Esophagus muscularis mucosa (tissue), 4 donors: Measurements from ENCODE around the gene SIPA1L3. TPM values are rescaled to one million over a fixed set of nuclear protein-coding genes. Genes with fewer than 3 reads are reported as not detected.

ENCODE experiments used
- DNase-seq: peaks from one replicate; pipeline ENCODE4 v3.0.0-alpha.2; 2017; ENCODE audit errors: extremely low spot score
- H3K27ac ChIP-seq, 4 donors: fragments of 200-600 bp; sonication (generic); replicated peaks in 1 of 4; 1 replicate in 3 of 4; 2 replicates in 1 of 4; pipeline ENCODE4 v1.5.1; 2016 to 2019; ENCODE audit warnings: mild to moderate bottlenecking in 1 of 4
- H3K27me3 ChIP-seq, 4 donors: fragments of 200-600 bp; sonication (generic); one replicate each; pipeline versions ENCODE4 v1.5.1 to v1.6.0; 2016 to 2019
- H3K36me3 ChIP-seq, 4 donors: fragments of 200-600 bp; sonication (generic); one replicate each; pipeline ENCODE4 v1.5.1; 2016 to 2019
- H3K4me1 ChIP-seq, 4 donors: fragments of 200-600 bp; sonication (generic); one replicate each; pipeline ENCODE4 v1.5.1; 2016 to 2019
- H3K4me3 ChIP-seq, 4 donors: fragments of 200-600 bp; sonication (generic); 1 replicate in 2 of 4; 2 replicates in 2 of 4; pipeline ENCODE4 v1.5.1; 2016 to 2019; ENCODE audit warnings: mild to moderate bottlenecking in 4 of 4, moderate library complexity in 1 of 4
- H3K9me3 ChIP-seq, 4 donors: fragments of 200-600 bp; sonication (generic); 1 replicate in 3 of 4; 2 replicates in 1 of 4; pipeline ENCODE4 v1.5.1; 2016 to 2019
- EP300 ChIP-seq: sonication (generic); formaldehyde crosslinking; IDR thresholded peaks from one replicate; pipeline ENCODE4 v1.6.1; 2017; ENCODE audit warnings: antibody characterized with exemption
- POLR2A ChIP-seq: fragments of 450-650 bp; IDR thresholded peaks from one replicate; pipeline ENCODE4 v1.6.1; 2017; ENCODE audit warnings: antibody characterized with exemption, moderate library complexity, mild to moderate bottlenecking, low read depth
- POLR2AphosphoS5 ChIP-seq, 2 donors: sonication (generic); formaldehyde crosslinking; IDR thresholded peaks; one replicate each; pipeline ENCODE4 v1.6.1; 2017; ENCODE audit warnings: antibody characterized with exemption in 2 of 2
- WGBS: methylation state at CpG from one replicate; pipeline ENCODE4 v1.1.5; 2018; 5-methylcytosine and 5-hydroxymethylcytosine counted together
- intact Hi-C: fragments of 100-400 bp; cut with DNase I; formaldehyde crosslinking; loops from one replicate; pipeline ENCODE4 v1.15.1; 2023
- total RNA-seq, 4 donors: library from RNA; depleted of rRNA; stranded (reverse); fragments of >200 nt; gene quantifications; one replicate each; pipeline versions ENCODE4 v1.1.0 to v1.2.1, GENCODE V29; 2016
- TF ChIP-seq, protein P1 (sequence below), 3 experiments: fragments of 200-600 bp in 2 of 3; fragments of 450-650 bp in 1 of 3; sonication (generic) in 2 of 3; IDR thresholded peaks; one replicate each; pipeline ENCODE4 v1.5.1; 2017 to 2019; ENCODE audit warnings: antibody characterized with exemption in 3 of 3, mild to moderate bottlenecking in 2 of 3, moderate library complexity in 1 of 3

SIPA1L3 gene
- total RNA-seq, 4 donors from 2014 or later, result 10.4 to 17.9 (median 13.2) TPM

GRCh38 chr19:37899453-37899852 lies 7.6 kb upstream of the SIPA1L3 start:
- no peak overlapping the region for H3K4me3 ChIP-seq

DNA sequence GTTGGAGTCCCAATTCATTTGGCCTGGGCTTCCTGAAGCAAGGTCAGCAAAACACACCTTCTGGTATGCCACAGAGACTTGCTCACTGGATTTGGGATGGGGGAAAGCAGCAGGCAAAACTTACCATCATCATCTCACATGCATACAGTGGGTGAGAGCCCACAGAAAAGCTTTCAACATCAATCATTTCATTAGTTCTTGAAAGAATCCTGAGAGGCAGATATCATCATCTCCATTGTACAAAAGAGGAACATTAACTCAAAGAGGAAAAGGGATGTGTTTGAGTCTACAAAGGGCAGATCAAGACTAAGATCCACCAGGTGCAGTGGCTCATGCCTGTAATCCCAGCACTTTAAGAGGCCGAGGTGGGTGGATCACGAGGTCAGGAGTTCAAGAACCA lies 7.0 kb upstream of the SIPA1L3 start:
- intact Hi-C loops, result loop anchor here (5.0 to 10.0 kb wide), 3 partner anchors 155 to 435 kb away; partner anchors contain the start of gene CATSPERG
- no peak overlapping the region for H3K4me3 ChIP-seq
- H3K36me3 ChIP-seq, result no peaks in the 10 kb centered on the region
- no peaks in the 10 kb centered on the region for H3K27me3 ChIP-seq
- TF ChIP-seq POLR2AphosphoS5 (IDR thresholded peaks at IDR 0.05) (no peak), POLR2A (no peak)
- WGBS, result 72% methylated on average over 2 of the region's 2 CpGs
- no peak for DNase-seq
- no peaks in the 10 kb centered on the region for H3K9me3 ChIP-seq
- H3K4me1 ChIP-seq, result no peaks in the 10 kb centered on the region
- H3K27ac ChIP-seq, result no peak overlapping the region

More at GRCh38 chr19:37899453-37899852, 7.6 kb upstream of the SIPA1L3 start:
- intact Hi-C loops, result loop anchor here (5.0 kb wide), 1 partner anchor 198 kb away; no protein-coding TSS in a partner anchor
- no peaks in the 10 kb centered on the region for H3K4me1 ChIP-seq
- no peaks in the 10 kb centered on the region for H3K9me3 ChIP-seq
- no peak overlapping the region for H3K27ac ChIP-seq
- no peaks in the 10 kb centered on the region for H3K27me3 ChIP-seq
- TF ChIP-seq, protein P1, sequence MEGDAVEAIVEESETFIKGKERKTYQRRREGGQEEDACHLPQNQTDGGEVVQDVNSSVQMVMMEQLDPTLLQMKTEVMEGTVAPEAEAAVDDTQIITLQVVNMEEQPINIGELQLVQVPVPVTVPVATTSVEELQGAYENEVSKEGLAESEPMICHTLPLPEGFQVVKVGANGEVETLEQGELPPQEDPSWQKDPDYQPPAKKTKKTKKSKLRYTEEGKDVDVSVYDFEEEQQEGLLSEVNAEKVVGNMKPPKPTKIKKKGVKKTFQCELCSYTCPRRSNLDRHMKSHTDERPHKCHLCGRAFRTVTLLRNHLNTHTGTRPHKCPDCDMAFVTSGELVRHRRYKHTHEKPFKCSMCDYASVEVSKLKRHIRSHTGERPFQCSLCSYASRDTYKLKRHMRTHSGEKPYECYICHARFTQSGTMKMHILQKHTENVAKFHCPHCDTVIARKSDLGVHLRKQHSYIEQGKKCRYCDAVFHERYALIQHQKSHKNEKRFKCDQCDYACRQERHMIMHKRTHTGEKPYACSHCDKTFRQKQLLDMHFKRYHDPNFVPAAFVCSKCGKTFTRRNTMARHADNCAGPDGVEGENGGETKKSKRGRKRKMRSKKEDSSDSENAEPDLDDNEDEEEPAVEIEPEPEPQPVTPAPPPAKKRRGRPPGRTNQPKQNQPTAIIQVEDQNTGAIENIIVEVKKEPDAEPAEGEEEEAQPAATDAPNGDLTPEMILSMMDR (IDR thresholded peaks at IDR 0.05), result no peak
- no peak for TF ChIP-seq POLR2A
- no peak for TF ChIP-seq EP300
- no peak for TF ChIP-seq POLR2AphosphoS5 (IDR thresholded peaks at IDR 0.05)
- DNase-seq, result no peak
- 80% methylated on average over 1 of the region's 1 CpG for WGBS
- no peaks in the 10 kb centered on the region for H3K36me3 ChIP-seq

DNA sequence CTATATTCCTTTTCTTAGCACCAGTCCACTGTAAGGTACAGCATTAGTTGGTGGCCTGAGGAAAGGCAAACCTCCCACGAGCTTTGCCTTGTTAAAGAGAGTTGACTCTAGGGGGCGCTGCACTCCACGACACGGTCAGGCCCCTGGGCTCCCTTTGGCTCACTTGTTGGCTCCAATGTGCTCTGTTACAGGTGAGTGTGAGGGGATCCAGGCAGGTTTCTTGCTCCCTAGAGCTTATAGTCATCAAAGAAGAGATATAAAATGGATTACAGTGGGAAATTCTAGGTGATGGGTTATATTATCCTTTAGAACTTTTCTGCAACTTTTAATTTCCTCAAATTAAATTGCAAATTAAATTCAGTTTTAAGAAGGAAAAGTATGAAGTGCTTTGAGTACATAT lies 4.3 kb upstream of the SIPA1L3 start:
- intact Hi-C loops, result loop anchor here (10.0 kb wide), 2 partner anchors 152 to 432 kb away; partner anchors contain the start of gene CATSPERG

DNA sequence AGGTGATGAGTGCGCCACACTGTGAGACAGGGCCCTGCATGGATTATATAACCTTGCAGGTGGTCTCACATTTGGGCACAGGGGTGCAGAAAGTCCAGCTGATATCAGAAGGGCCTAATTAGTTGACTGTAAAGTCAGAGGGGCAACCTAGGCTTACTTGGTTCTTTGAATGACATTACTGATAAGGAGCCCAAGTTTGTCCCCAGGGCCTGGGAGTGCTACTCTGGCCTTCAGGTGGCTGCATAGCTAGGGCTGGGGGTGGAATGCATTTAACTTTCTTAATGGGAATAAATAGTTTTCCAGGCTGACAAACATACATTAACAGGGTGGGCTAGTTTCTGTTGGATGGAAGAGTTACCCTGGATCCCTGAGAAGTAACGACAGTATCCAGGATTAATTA lies 3.9 kb upstream of the SIPA1L3 start:
- no peak for DNase-seq
- 88% methylated on average over 2 of the region's 2 CpGs for WGBS
- H3K27ac ChIP-seq, result no peak overlapping the region
- H3K9me3 ChIP-seq, result no peaks in the 10 kb centered on the region
- no peak for TF ChIP-seq POLR2AphosphoS5 (IDR thresholded peaks at IDR 0.05)
- TF ChIP-seq, protein P1 (IDR thresholded peaks at IDR 0.05), result no peak
- no peak for TF ChIP-seq POLR2A
- TF ChIP-seq EP300, result no peak
- intact Hi-C loops, result loop anchor here (10.0 kb wide), 2 partner anchors 152 to 432 kb away; partner anchors contain the start of gene CATSPERG
- no peaks in the 10 kb centered on the region for H3K27me3 ChIP-seq
- no peaks in the 10 kb centered on the region for H3K36me3 ChIP-seq
- H3K4me3 ChIP-seq, result no peak overlapping the region
- peaks cover 11 to 13% (median 11%) of the 10 kb centered on the region in 4 donors for H3K4me1 ChIP-seq

More for the DNA sequence above, 4.3 kb upstream of the SIPA1L3 start:
- H3K9me3 ChIP-seq, result no peaks in the 10 kb centered on the region
- H3K27ac ChIP-seq, result no peak overlapping the region
- 6% methylated on average over 4 of the region's 4 CpGs for WGBS
- no peaks in the 10 kb centered on the region for H3K27me3 ChIP-seq
- H3K4me1 ChIP-seq, result peaks cover 6 to 9% (median 7%) of the 10 kb centered on the region in 4 donors
- peak; percentile 93 for DNase-seq
- TF ChIP-seq, protein P1 (IDR thresholded peaks at IDR 0.05), result peak; percentile 54 to 66 (median 61)
- no peak for TF ChIP-seq EP300
- no peak for TF ChIP-seq POLR2AphosphoS5 (IDR thresholded peaks at IDR 0.05)
- TF ChIP-seq POLR2A, result no peak
- H3K36me3 ChIP-seq, result no peaks in the 10 kb centered on the region
- H3K4me3 ChIP-seq, result no peak overlapping the region

DNA sequence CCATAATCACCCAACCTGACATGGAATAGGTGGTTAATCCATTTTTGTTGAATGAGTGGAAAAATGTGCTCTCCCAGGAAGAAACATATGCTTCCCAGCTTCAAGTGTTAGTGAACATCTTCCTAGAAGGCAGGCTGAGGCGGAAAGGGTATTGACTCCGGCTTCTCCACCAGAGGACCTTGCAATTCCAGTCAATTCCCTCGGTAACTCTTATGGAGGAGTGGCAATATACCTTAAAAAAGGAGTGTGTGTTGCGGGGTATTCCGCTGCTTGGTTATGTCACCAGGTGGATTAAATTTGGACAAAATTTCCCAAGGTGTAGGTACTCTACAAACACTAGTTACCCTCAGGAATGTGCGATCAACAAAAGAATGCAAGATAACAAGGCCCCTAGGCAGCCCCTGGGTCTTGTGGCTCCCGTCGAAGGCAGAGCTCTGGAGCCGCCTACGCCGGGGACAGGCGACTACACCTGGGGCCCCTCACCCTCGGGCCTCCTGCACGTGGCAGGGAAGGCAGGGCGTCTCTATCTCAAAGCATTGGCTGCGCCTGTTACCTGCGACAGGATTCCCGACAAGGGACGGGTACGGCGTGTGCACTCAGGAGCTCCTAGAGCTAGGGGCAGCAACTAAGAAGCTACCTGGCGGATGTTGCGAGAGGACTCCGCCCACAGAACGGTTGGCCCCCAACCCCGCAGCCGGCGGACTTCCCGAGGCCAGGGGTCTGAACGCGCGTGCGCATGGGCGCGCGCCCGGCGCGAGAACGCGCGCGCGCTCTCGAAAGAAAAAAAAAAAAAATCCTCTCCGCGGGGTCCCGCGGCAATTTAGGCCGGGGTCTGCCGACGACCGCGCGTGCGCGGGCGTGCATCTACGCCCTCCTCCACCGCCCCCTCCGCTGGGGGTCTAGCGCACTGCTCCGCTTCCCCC lies 801 bp upstream of the SIPA1L3 start, which contains the start of gene WDR87:
TSS of gene WDR87 (minus strand) at position 649 of the 923 bp plus-strand sequence. CDS start 8,355 bp downstream, outside the sequence.
- Histone ChIP-seq H3K4me3 (peak within 1 kb of the TSS; percentile 76 to 99 (median 91)), H3K36me3 (no peaks in the 10 kb centered on the region), H3K4me1 (peaks cover 12 to 23% (median 19%) of the 10 kb centered on the region in 4 donors), H3K27me3 (no peaks in the 10 kb centered on the region), H3K27ac (peak within 1 kb of the TSS; percentile 70 to 81 (median 75)), H3K9me3 (no peaks in the 10 kb centered on the region)
- TF ChIP-seq POLR2A (no peak), POLR2AphosphoS5 (IDR thresholded peaks at IDR 0.05) (no peak), EP300 (no peak)
- TF ChIP-seq, protein P1 (IDR thresholded peaks at IDR 0.05), result no peak
- intact Hi-C loops, result loop anchor here (10.0 kb wide), 2 partner anchors 149 to 429 kb away; partner anchors contain the start of gene CATSPERG
- WGBS, result 11% methylated on average over 47 of the region's 63 CpGs
- no peak for DNase-seq
